ENCODE measurements around the gene SLC4A4.

GRCh38 chr4:71545168-71545567 is 206.3 kb downstream of the SLC4A4 start:
- TF ChIP-seq POLR2A (IDR thresholded peaks at IDR 0.05; ENCODE audit: extremely low read depth, insufficient read length) (no peak), CTCF (IDR thresholded peaks at IDR 0.05; ENCODE audit: low read depth, low read length) (no peak), MYC (IDR thresholded peaks at IDR 0.05; ENCODE audit: low read depth, low read length) (no peak)
